ENCODE results near the gene SYNM.
"Not testable (repeated sequence)": the region's sequence is repeated elsewhere in the genome, so short reads cannot be mapped to it uniquely, and the experiment has no call there.

The SYNM gene

DNA sequence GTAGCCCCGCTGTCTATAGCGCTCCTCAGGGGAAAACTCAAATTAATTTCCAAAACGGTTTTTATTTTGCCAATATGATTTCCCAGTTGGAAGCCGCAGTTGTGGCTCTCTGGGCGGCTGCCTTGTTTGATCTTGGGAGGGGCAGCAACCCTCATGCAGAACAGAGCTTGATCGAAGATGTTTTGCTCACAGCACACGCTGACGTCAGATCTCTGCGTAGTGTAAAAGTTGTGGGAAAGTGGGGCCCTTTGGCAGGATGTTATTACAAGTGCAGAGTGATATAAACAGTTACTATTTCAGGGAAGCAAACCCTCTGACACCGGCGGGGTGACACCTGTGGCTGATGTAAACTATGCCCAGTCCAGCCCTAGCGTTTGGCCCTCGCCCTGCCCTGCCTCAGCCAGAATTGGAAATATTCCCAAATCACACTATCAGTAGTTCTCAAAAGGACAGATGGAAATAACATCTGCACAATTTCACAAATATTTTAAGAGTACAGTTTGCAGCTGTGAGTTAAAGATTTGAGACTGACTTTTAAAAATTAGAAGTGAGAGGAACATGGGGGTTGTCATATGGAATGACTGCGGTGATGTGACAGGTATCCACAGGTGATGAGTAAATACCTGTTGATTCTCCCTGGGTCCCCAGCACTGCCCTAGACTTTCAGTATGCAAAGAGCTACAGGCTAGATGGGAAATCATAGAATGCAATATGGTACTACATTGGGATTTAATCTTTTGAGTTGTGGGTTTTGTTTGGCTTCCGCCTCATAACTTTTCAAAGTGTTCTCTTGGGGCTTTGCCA lies 1.7 kb downstream of the SYNM start:
- no peak for DNase-seq

DNA sequence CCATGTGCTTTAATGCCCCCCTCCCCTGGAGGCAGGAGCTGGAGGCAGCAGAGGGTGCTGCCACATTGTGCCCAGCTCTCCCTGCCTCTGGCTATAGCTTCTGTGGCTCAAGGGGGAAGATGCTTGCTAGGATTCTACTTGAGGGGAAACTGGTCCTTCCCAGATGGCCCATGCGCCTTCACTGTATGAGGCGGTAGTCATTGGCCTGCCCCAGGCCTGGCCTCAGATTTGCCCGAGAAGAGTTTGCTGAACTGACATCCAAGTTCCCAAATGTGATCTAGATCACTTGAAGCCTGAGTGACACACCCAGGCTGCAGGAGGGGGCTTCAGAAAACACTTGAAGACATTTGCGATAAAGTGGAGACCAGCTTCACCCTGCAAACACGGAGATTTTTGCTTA lies 4.1 kb downstream of the SYNM start:
- no peak for DNase-seq

DNA sequence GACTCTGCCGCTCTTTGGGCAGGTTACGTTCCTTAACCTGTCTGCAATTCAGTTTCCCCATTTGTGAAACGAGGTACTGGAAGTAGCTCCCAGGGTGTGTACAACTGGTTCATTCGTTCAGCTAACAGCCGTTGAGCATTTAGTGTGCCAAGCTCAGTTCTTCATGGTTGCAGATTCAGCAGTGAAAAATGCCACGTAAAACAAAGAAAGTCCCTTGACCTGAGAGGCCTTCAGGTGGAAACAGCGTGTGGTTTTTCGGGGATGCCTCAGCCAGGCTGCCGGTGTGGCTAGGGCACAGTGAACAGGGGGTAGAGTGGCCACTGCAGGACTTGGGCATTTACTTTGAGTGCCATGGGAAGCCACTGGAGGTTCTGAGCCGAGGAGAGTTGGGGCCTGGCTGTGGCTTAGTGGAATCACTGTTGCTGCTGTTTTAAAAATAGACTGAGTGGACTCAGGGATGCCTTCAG lies 4.7 kb downstream of the SYNM start:
- DNase-seq = no peak

DNA sequence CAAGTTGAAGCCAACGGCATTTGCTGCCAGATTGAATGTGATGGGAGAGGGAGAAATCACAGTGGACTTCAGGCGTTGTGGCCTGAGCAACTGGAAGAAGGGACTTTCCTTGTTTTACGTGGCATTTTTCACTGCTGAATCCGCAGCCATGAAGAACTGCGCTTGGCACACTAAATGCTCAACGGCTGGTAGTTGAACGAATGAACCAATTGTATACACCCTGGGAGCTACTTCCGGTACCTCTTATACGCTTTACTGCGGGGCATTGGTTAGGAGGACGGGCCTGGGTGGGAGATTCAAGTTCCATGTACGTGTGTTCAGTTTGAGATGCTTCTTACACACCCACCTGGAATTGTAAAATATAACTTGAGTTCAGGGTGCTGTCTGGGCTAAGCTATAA lies 5.2 kb downstream of the SYNM start:
- DNase-seq = no peak

DNA sequence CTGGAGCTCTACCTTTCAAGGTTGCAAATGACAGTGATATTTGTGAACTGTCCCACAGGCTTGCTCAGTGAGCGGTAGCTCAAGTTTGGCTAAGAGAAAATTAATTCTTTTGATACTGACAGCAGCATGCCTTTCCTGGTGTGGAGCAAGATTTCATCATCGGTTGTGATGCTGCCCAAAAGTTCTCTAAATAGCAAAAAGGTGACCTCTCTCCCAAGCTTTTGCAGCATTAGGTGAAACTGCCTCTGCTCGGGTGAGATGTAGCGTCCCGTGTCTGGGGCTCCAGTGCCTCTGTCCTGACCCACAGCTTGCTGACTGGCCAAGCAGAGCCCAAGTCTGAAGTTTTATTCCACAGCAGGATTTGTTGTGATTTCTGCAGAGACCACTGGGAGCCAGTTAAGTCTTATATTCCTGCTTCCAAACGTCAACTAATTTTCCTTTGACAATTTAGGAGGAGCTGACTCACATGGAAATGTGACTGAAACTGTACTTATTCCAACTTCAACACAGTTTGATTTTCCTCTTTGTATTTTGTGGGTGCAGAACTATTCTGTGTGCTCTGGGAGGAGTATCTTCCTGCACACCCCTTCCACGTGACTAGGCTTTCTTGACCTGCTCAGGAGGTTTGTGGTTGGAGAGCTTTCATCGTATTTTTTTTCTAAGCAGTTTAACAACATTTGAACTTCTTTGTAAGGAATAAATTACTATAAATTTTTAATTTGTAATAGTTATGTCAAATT lies 5.9 kb downstream of the SYNM start:
- no peak for DNase-seq

DNA sequence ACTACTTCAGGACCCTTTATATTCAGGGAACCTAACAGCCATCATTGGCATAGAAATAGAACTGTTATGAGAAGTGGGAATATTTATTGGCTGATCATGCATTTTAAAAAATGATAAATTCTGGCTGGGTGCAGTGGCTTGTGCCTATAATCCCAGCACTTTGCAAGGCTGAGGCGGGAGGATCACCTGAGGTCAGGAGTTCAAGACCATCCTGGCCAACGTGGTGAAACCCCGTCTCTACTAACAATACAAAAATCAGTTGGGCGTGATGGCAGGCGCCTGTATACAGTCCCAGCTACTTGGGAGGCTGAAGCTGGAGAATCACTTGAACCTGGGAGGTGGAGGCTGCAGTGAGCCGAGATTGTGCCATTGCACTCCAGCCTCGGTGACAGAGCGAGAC lies 6.8 kb downstream of the SYNM start:
- DNase-seq = not testable (repeated sequence)

DNA sequence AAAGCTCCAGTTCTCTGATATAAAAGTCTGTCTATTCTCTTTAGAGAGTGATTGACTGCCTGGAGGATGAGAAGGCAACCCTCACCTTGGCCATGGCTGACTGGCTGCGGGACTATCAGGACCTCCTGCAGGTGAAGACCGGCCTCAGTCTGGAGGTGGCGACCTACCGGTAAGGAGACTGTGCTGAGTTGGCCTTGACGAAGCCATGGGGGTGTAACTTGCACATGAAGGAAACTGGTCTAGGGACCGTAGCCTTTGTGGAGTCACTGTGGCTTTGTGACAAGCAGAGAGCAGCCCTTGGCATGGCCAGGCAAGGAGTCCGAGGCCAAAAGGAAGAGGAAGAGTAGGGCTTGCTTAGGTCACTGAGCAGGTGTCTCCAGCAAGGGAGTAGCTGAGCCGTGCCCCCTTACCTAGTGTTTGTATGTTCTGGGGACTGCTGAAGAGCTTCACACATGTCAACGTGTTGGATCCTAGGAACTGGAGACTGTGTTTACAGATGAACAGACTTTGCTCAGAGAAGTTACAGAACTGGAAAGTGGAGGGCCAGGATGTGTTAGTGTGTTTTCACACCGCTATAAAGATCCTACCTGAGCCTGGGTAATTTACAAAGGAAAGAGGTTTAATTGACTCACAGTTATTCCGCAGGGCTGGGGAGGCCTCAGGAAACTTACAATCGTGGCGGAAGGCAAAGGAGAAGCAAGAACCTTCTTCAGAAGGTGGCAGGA lies 8.8 kb downstream of the SYNM start:
- no peak for DNase-seq

DNA sequence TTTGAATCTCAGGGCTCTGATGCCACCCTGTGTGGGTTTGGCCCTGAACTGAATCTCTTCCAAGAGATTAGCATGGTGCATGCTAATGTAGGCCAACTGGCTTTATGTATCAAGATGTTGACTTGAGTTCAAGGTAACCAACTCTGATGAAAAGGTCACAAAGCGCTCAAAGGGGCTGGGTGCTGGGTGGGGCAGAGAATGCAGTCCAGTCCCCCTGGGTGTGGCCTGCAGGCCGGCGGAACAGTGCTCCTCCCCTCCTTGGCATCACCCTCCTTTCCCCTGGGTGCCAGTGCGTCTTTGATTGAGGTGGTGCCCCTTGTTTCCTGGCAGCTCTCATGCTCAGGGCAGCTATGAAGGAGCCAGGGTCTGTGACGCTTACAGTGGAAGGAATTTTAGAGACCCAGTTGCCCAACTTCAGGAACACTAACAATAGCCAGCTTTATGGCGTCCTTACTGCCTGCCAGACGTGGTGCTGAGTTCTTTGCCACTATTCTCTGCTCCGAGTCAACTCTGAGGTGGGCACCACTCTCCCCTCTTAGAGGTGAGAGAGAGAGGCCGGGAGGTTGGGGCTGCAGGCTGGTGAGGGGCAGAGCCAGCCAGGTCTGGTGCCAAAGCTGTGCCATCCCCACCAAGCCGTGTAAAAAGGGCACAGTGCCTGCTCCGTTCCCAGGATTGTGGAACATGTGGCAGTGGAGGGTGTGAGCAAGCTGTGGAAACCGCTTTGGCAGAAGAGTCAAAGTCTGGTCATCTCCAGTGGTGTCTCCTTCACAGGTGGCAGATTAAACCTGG lies 9.8 kb downstream of the SYNM start:
- no peak for DNase-seq

DNA sequence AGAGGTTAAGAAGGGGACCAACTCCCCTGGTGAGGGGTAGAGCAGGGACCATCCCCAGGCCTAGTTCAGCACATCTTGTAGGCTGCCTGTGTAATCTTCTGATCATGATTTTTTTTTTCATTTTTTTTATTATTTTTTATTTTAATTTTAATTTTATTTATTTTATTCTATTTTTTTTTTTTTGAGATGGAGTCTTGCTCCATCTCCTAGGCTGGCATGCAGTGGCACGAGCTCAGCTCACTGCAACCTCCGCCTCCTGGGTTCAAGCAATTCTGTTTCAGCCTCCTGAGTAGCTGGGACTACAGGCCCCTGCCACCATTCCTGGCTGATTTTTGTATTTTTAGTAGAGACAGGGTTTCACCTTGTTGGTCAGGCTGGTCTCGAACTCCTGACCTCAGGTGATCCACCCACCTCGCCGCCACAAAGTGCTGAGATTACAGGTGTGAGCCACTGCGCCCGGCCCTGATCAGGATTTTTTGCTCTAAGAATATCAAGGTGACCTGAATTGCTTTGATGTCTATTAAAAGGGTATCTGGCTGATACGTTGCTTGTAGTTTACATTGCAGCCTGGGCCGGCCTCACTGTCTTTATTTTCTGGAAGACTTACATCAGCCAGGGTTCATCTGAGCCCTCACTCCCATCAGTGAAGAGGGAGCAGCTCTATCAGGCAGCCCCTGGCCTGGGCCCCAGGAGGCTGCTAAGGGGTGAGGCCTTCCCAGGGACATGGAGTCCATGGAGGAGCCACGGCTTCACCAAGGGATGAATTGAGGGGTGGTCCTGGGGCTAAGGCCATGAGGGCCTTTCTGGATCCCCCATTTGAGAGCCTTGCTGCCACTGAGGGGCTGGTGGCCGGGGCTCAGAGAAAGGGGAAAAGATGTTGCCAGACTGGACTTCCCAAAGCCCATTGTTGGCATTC lies 10.7 kb downstream of the SYNM start:
- DNase-seq = no peak

DNA sequence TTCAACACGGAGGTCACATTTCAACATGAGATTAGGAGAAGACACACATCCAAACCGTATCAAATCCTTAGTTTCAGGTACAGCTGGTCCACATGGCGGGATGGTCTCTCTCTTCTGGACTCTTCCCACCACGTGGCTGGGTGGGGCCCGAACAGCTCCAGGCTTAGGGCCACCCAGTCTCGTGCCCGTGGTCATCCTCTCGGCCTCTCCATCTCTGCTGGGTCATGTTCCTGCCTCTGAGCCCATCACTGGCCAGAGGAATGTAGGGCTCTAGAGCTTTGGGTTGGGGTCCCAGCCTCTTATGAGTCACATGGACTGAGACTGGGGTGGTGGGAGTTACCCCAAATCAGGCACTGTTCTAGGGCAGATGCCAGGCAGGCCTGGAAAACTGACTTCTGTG lies 12.2 kb downstream of the SYNM start:
- no peak for DNase-seq

DNA sequence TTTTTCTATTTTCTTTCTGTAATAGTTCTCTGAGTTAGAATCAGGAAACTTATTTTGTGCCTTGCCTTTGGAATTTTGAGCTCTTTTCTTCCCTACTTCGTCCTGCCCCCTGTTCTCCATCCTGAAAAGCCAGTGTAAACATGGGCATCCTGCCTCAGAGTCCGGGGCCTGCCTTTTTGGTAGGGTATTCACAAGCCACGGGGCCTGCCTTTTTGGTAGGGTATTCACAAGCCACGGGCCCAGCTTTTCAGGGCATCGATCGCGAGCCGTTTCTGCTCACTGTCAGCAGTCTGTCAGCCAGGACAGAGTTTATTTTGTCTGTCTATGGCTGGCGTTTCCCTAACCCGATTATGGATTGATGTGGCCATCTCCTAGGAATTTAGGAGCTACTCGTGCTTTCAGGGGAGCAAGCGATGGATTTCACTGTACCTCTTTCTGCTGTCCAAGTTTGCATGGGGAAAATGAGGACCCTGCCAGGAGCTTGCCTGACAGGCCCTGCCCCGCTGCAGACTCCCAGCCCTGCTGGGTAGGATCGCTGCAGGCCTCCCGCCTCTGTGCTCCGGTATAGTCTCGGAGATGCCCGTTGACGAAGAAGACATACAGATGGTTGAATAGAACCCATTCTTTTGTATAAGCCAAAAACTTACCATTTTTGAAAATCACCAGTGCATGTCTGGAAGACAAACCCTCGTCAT lies 12.8 kb downstream of the SYNM start:
- DNase-seq = no peak

DNA sequence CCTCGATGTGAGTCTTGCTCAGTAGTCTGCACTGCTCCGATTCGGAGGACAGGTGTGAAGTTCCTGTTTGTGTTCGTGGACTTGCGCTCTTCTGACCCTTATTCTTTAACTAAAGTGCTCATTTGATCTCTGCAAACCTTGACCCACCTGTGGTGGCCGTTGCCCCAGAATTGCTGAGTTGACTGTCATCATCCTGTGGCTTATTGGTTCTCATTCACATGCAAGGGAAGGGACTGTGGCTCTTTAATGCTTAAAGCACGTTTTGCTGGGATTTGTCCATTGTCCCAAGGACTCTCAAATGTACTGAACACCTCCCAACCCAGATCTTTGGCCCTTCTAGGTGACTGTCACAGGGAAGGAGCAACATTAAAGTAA lies 13.4 kb downstream of the SYNM start:
- DNase-seq = no peak

DNA sequence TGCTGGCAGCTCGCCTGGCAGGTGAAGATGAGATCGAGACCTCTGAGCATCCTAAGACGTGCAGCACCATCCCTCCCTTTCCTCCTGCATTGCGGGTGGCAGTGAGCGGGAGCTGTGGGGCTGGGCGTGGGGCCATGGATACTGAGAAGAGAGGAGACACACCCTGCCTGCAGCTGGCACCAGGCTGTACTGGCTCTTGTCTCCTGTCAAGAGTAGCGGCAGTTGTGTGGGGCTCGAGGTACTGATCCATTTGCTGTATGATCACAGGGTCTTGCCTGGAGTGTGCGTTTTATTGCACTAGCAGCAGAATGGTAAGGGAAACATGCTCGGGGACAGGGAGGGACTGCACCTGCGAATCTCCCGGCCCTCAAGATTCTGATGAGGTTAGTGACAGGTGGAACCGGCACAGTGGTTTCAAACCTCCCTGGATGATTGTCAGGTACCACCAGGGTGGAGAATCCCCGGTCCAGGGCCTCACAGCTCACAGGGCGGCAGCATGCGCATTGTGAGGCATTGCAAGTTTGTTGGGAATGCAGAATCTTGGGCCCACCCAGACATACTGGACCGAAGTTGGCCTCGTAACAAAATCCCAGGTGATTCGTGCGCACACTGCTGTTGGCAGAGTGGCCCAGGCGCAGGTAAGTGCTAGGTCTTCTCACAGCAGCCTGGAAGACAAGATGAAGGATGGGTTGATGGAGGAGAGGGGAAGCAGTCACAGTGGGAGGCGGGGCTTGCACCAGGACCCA lies 14.1 kb downstream of the SYNM start:
- DNase-seq = no peak

DNA sequence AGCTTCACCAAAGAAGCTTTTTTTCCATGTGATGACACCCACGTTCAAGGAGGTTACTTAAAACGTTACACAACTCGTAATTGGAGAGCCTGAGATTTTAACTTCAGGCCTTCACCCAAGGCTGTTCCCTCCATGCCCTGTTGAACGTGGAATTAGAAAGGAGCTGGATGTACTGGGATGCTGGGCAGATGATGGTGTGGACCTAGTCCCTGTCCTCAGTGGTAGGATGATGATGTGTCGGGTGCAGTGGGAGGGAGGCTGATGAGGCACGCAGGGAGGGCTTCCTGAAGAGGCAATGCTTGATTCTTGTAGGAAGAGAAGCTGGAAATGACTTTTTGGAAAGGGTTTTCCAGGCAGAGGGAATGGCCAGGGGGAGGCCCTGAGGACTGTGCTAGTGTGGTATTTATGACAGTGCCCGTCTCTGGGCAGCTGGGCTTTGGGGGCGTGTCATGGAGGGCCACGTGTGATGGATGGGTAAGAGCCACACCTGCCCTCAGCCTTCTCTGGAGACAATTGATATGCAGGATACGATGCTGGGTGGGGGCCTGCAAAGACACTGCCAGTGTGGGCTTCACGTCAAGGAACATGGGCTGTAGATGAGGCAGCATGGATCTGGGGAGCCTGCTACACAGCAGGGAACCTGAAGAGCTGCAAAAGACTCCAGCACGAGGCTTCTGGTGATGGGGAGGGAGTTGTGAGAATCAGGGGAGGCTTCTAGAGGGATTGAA lies 15.3 kb downstream of the SYNM start:
- no peak for DNase-seq

DNA sequence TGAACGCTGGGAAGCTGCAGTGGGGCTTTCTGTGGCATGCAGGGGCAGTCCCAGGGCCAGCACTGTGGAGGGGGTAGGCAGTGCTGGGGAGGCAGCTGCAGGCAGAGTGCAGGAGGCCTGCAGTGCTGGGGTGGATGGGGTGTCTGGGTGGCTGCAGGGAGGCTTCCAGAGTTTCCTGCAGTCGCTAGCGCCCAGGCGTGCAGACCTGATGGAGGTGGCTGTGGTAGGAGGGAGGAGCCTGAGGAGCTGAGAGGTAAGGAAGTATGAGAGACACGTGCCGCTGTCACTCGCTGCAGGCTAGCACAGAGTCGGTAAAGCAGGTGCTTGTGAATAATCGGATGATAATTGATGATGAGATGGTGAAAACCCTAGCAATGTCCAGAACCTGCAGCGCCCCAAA lies 16.3 kb downstream of the SYNM start:
- no peak for DNase-seq

DNA sequence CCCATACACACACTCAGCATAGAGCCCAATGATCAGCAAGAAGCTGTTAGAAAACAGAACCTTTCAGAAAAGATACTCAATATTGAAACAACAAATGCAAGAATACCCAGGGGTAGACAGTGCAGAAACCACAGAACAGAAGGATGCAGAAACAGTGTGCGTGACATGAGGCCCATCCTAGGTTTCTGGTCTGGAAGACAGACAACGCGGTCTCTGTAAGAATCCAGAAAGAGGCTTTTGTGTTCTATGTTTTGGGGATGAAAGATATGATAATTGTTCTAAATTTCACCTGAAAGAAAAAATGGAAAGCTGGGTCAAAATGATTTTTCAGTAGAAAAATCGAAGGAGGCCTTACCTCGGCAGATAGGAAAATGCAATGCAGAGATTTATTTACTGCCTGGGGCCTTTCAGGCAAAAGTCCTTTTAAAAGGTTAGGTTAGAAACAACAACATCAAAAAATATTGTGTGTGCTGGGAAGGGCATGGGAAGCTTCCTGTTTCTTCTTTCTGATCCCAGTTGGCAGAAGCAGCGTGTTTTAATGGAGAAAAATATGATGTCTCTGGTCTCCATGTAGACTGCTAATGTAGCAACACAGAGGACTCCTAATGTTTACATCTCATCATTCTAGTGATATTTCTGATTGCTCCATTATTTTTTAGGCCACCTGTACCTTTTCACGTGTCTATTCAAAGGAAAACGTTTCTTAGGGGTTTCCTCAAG lies 17.0 kb downstream of the SYNM start:
- no peak for DNase-seq

DNA sequence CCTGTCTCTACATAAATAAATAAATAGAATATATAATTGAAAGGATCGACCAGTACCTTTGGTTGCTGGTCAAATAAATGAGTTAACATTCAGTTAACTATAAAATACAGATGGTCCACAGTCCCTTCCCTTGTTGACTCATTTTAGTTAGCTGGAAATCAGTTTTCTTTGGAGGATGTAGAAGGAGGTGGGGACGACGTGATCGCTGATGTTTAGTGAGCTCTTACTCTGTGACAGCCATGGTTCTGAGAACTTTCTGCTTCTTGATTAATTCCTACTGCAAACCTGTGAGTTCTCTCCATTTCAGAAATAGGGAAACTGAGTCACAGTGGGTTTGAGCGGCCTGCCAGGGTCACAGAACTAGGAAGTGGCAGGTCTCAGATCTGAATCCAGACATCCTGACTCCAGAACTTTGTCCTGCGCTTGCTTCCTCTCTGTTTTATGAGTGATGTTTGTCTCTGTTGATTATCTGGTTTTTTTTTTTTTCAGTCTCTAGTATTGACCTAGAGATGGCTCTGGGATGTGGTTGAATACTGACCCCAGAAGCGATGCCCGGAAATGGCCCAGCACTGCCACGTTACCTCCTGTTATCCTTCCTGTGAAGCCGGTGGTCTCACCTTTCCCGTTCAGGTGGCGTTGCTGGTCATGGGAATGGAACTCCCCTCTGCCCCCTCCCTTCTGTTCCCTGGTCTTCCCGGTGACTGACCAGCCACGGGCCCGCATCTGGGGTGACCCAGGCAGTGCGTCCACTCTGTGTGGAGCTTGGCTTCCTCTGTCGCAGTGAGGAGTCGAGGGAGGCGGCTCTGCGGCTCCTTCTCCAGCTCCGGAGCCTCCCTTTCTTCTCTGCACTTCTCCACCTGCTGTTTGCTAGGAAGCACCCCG lies 18.2 kb downstream of the SYNM start:
- no peak for DNase-seq
